Neural cell (in vitro differentiated cells): ENCODE measurements around the gene TMEM59L.

Experiments
- EP300 ChIP-seq: fragments of 450-650 bp; conservative IDR thresholded peaks from 2 replicates; pipeline ENCODE4 v1.6.1; 2014; ENCODE audit warnings: antibody characterized with exemption, mild to moderate bottlenecking, moderate library complexity; ENCODE audit not compliant: poor library complexity, severe bottlenecking
- EZH2 ChIP-seq: fragments of 200-600, 300-800 bp; shearing (Covaris generic), sonication (generic); IDR thresholded peaks from 2 replicates; pipeline ENCODE4 v1.6.1; 2014; ENCODE audit warnings: antibody characterized with exemption, low read length, borderline replicate concordance, mild to moderate bottlenecking; ENCODE audit not compliant: insufficient read depth, poor library complexity, severe bottlenecking
- POLR2AphosphoS5 ChIP-seq: IDR thresholded peaks from 2 replicates; pipeline ENCODE4 v1.6.1; 2012
- TAF1 ChIP-seq: IDR thresholded peaks from 2 replicates; pipeline ENCODE4 v1.6.1; 2012; ENCODE audit warnings: low read depth
- TF ChIP-seq, protein P1 (sequence below): fragments of 450-650 bp; IDR thresholded peaks from 2 replicates; pipeline ENCODE4 v1.5.1; 2014; ENCODE audit warnings: antibody characterized with exemption, mild to moderate bottlenecking, moderate library complexity; ENCODE audit not compliant: poor library complexity, severe bottlenecking

- no peak for TF ChIP-seq EZH2
- TF ChIP-seq, protein P1, sequence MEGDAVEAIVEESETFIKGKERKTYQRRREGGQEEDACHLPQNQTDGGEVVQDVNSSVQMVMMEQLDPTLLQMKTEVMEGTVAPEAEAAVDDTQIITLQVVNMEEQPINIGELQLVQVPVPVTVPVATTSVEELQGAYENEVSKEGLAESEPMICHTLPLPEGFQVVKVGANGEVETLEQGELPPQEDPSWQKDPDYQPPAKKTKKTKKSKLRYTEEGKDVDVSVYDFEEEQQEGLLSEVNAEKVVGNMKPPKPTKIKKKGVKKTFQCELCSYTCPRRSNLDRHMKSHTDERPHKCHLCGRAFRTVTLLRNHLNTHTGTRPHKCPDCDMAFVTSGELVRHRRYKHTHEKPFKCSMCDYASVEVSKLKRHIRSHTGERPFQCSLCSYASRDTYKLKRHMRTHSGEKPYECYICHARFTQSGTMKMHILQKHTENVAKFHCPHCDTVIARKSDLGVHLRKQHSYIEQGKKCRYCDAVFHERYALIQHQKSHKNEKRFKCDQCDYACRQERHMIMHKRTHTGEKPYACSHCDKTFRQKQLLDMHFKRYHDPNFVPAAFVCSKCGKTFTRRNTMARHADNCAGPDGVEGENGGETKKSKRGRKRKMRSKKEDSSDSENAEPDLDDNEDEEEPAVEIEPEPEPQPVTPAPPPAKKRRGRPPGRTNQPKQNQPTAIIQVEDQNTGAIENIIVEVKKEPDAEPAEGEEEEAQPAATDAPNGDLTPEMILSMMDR = no peak
- TF ChIP-seq POLR2AphosphoS5 = no peak
- no peak for TF ChIP-seq EP300
- TF ChIP-seq TAF1 = no peak
Measured at GRCh38 chr19:18587561-18587960, 25.1 kb upstream of the TMEM59L start.
